HG03571 (cell line): ENCODE measurements around the gene CFAP161.

ENCODE experiments used
- ATAC-seq: cut with Tn5 transposase; IDR thresholded peaks from one replicate; pipeline ENCODE4 v1.9.1; 2021; ENCODE audit not compliant: unreplicated experiment

CFAP161 gene, protein sequence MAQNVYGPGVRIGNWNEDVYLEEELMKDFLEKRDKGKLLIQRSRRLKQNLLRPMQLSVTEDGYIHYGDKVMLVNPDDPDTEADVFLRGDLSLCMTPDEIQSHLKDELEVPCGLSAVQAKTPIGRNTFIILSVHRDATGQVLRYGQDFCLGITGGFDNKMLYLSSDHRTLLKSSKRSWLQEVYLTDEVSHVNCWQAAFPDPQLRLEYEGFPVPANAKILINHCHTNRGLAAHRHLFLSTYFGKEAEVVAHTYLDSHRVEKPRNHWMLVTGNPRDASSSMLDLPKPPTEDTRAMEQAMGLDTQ

DNA sequence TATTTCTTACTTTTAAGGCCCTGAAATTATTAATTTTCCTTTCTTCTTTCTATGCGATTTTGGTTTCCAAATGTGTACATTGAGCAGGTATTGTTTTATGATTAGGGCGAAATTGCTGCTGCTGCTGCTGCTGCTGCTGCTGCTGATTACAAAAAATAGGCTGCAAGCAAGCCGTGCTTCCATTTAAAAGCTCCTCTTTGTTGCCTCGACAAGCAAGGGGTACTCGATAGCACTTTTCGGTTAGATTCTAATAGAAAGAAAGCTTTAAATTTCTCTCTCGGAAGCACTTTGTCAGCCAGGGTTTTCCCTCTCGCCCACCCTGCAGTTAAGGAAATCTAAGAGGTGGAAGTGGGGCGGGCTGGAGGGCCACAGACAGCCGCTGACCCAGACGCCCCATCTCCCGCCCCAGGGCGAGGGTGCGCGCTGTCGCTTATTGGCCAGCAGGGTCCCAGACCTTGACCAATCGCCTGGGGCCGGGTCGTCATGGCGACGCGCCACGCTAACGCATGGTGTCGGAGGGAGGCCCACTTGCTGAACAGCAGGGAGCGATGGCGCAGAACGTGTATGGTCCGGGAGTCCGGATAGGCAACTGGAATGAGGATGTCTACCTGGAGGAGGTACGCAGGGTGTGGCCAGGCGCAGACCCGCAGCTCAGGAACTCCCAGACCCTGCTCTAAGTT lies at the start of gene CFAP161:
Gene CFAP161, plus strand, starts transcription at position 489 of the 680 bp plus-strand sequence. Its CDS starts 60 bp downstream, at position 549.
- ATAC-seq = no peak

- ATAC-seq = no peak
Measured at GRCh38 chr15:81084716-81085115, 49.4 kb upstream of the CFAP161 start.

GRCh38 chr15:81085213-81085612 lies 48.9 kb upstream of the CFAP161 start:
- ATAC-seq = no peak

DNA sequence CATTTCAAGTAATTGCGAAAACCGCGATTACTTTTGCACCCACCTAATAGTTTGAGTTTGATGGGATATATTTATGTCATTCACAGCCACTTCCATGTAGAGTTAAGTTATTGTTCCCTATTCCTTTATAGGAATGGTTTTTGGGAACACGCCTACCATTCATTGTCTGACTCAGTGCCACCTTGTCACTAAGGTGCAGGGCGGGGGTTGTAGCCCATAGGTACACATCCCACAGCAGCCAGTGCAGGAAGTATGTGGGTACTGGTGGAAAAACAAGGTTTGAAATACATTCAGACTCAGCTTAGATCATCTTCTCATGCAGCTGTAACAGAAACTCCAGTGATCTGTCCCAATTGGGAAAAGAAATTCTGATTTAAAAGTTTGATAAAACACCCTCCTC lies 48.2 kb upstream of the CFAP161 start:
- ATAC-seq = no peak

DNA sequence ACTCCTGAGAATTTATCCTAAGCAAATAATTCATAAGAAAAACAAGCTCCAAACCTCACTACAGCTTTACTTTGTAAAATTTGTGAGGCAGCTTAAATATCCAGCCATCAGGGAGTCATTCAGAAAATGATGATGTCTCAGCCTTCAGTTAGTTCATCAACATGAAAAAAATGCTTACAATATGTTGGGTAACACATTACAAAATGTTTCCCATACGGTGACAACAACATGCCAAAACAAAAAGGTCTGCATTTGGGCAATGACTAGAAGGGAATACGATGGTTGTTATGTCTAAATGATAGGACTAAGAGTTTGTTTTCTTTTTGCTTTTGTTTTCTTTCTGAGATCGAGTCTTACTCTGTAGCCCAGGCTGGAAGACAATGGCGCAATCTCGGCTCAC lies 47.0 kb upstream of the CFAP161 start:
- ATAC-seq = no peak

- ATAC-seq = no peak
Measured at GRCh38 chr15:81087694-81088093, 46.4 kb upstream of the CFAP161 start.

DNA sequence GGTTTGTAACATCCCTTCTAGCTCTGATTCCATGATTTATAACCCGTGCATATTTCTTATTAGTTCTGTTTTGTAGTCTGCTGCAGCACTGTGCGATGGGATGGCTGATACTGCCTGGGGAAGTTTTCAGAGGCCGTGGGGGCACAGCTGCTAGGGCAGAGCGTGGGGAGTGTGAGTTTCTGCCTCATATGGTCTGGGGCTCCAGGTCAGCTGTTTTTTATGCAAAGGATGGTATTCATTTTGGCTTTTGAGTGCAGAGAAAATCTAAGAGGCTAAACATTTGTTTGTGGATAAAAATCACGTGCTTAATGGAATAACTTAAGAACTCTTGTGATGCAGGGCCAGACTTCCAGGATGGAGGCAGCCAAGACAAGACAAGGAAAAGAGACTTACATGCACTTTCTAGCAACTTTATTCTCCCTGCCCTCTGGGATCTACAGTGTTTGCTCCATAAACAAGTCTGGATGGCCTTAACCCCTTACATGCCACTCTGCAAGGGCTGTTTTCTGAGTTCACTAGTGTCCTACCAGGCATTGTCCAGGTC lies 45.5 kb upstream of the CFAP161 start:
- no peak for ATAC-seq

DNA sequence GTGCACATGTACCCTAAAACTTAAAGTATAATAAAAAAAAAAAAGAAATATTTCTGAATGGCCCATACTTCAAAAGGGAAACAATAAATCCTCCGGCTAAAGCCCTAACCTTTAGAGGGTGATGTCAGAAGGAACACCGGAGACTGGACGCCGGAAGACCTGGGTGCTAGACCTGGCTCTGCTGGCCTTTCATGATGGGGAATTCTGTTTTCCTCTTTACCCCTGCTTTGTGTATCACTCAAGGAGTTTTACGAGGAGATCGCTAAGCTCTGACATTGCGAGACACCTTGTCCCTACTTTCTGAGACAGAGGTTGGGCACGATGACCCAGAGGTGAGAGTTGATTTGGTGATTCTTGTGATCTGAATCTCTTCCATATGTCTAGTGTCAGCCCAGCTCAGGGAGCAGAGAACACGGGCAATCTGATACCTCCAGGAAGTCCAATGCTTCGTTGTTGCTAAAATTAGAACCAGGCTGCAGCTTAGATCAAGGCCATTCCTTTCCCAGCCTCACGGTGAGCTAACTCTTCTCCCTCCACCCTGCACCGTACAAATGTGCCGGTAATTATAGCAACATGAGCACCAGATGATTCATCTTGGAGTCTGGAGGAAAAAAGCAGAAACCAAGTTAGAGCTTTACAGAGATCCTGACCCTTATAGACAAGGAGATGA lies 42.0 kb upstream of the CFAP161 start:
- ATAC-seq = no peak

- ATAC-seq = no peak
Measured at GRCh38 chr15:81092559-81092902, 41.5 kb upstream of the CFAP161 start.

- ATAC-seq = no peak
Measured at GRCh38 chr15:81093961-81094360, 40.1 kb upstream of the CFAP161 start.

DNA sequence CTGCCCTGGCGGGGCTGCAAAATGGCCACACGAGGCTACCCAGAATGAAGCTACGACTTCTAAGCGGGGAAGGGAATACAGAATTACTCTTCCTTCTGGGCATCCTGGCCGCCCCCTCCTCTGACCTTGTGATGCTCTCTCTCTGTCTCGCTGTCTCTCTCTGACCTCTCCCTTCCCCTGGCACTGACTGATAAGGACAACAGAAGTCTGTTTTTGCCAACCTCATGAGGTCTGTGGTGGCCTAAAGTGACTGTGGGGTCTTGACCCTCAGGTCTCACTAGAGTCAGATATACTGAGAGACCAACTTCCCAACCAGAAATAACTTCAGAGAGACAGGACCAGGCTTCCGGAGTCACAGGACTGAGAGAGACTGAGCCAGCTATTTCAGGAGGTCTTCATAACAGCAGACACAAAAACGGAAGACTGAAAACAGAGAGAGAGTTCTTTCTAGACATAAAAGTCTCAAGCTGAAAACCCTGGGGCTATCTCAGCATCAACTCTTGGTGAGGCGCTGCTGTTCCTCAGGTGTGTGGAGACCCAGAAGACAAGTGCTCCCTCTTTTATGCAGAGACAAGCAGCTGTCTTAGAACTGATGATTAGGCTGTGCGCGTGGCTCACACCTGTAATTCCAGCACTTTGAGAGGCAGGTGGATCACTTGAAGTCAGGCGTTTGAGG lies 38.2 kb upstream of the CFAP161 start:
- ATAC-seq = no peak

GRCh38 chr15:81096398-81096797 lies 37.7 kb upstream of the CFAP161 start:
- no peak for ATAC-seq

DNA sequence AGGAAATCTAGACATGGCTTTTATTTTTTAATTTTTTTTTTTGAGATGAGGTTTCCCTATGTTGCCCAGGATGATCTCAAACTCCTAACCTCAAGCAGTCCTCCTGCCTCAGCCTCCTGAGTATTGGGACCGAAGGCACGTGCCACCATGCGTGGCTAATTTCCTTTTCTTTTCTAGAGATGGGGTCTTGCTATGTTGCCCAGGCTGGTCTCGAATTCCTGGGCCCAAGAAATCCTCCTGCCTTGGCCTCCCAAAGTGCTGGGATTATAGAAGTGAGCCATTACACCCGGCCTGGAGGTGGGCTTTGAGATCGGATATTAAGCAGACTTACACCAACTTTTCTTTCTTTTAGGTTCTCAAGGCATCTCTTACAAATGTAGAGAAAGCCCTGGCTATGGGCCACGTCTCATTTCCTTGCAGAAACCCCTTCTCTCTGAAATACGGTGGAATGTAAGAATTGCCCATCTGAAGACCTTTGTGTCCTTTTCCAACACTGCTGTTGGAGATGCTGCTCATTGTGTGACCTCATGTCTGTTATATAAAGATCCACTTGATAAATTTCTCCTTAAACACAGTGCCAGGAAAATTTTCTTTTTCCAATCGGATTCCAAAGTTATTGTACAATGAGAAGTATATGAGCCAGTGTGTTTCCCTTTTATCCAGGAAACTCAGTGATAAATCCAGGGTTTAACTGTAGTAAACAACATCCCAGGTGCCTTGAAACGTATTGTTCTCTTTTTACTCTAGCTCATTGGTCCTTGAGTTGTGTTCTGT lies 36.8 kb upstream of the CFAP161 start:
- ATAC-seq = no peak

DNA sequence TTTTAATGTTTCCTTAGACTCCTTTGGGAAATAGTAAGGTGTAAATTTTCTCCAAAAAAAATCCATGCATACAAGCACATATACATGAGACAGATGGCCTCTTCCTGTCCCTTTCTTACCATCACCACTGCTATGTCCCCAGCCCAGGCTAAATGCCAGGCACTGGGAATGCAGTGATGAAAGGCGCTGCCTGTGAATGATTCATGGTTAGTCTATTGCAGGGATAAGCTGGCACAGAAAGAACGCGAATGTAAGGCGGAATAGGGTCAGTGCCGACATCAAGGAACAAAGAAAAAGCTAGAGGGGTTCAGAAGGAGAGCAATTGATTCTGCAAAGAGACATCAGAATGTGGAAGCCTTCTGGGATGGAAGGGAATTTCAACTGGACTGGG lies 36.2 kb upstream of the CFAP161 start:
- ATAC-seq = no peak

DNA sequence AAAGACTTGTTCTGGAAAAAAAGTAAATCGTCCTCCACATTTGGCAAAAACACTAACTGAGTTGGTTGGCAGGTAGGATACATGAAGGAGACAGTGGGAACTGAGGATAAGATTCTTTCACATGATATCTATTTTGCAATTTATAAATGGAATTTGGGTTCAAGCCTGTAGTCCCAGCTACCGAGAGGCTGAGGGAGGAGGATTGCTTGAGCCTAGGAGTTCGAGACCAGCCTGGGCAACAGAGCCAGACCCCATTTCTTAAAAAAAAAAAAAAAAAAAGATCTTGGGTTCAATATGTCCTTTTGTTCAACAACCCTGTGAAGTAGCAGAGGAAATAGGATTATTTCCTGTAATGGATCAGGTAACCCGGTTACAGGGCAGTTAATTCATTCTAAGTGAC lies 35.7 kb upstream of the CFAP161 start:
- no peak for ATAC-seq

- ATAC-seq = no peak
Measured at GRCh38 chr15:81098861-81099651, 35.0 kb upstream of the CFAP161 start.

- no peak for ATAC-seq
Measured at GRCh38 chr15:81101894-81102815, 31.9 kb upstream of the CFAP161 start.

- no peak for ATAC-seq
Measured at GRCh38 chr15:81103857-81104256, 30.2 kb upstream of the CFAP161 start.

GRCh38 chr15:81105545-81105944 lies 28.5 kb upstream of the CFAP161 start:
- no peak for ATAC-seq
